BJ (cell line): ENCODE measurements around the gene PPIE. TPM values are rescaled to one million over a fixed set of nuclear protein-coding genes. Genes with fewer than 3 reads are reported as not detected.
"Not testable (repeated sequence)": the region's sequence is repeated elsewhere in the genome, so short reads cannot be mapped to it uniquely, and the experiment has no call there.

Experiments
- CTCF ChIA-PET: fragments of 350-600 bp; formaldehyde crosslinking; extraction: SDS; loops from one replicate; lab custom pipeline; 2021; ENCODE audit warnings: antibody characterized with exemption, inconsistent platforms; lab: Yijun Ruan, JAX
- POLR2A ChIA-PET: fragments of 300-600 bp; sonication (Branson Sonifier 250); formaldehyde crosslinking; extraction: SDS; loops from one replicate; lab custom pipeline; 2021; ENCODE audit warnings: antibody characterized with exemption; lab: Charles Lee
- DNase-seq: peaks from one replicate; pipeline ENCODE4 v3.0.0-alpha.2; 2011; ENCODE audit warnings: low read depth
- H3K27me3 ChIP-seq: 2 replicates; pipeline ENCODE4 v1.6.0; 2011; ENCODE audit warnings: low read length; ENCODE audit not compliant: control insufficient read depth, insufficient read depth
- H3K36me3 ChIP-seq: 2 replicates; pipeline ENCODE4 v1.5.1; 2011; ENCODE audit warnings: low read length; ENCODE audit not compliant: control insufficient read depth, insufficient read depth
- H3K4me3 ChIP-seq: 2 replicates; pipeline ENCODE4 v1.5.1; 2011; ENCODE audit warnings: low read depth, mild to moderate bottlenecking, control low read depth, low read length
- polyA plus RNA-seq: library from polyadenylated mRNA; depleted of rRNA; stranded (reverse); fragments of >200 nt; gene quantifications from 2 replicates; pipeline ENCODE4 v1.2.3, GENCODE V29; 2011
- TF ChIP-seq, protein P1 (sequence below): IDR thresholded peaks from 2 replicates; pipeline ENCODE4 v1.5.1; 2011; ENCODE audit warnings: low read depth, mild to moderate bottlenecking, control low read depth, inconsistent platforms, low read length, moderate library complexity; ENCODE audit not compliant: insufficient read depth

Gene PPIE
- polyA plus RNA-seq, 1 experiment, result 89.6 TPM

DNA sequence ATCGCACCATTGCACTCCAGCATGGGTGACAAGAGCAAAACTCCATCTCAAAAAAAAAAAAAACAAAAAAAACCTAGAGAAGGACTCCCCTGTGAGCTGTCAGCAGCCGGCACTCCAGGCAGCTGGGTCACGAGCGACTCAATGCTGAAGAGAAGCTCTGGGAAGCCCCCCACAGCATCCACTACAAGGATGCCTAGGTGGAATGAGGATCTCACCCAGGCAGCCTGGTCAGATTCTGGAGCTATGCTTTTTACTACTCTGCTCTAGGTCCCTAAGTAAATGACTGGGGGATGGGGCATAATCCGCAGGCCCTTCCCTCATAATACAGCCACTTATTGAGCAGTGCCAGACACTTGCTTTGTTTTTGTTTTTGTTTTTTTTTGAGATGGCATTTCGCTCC is 43.4 kb downstream of the PPIE start:
- ChIA-PET CTCF (interaction anchor here (1.1 kb wide), 1 partner anchor 18 kb away, joined by 3 read pairs; no protein-coding TSS in a partner anchor), POLR2A (no interaction called here)
- Histone ChIP-seq H3K27me3 (peaks cover 12% of the 10 kb centered on the region; the same call in 1 of the 2 replicates), H3K4me3 (no peak overlapping the region), H3K36me3 (no peaks in the 10 kb centered on the region)
- DNase-seq, result no peak
- TF ChIP-seq, protein P1, sequence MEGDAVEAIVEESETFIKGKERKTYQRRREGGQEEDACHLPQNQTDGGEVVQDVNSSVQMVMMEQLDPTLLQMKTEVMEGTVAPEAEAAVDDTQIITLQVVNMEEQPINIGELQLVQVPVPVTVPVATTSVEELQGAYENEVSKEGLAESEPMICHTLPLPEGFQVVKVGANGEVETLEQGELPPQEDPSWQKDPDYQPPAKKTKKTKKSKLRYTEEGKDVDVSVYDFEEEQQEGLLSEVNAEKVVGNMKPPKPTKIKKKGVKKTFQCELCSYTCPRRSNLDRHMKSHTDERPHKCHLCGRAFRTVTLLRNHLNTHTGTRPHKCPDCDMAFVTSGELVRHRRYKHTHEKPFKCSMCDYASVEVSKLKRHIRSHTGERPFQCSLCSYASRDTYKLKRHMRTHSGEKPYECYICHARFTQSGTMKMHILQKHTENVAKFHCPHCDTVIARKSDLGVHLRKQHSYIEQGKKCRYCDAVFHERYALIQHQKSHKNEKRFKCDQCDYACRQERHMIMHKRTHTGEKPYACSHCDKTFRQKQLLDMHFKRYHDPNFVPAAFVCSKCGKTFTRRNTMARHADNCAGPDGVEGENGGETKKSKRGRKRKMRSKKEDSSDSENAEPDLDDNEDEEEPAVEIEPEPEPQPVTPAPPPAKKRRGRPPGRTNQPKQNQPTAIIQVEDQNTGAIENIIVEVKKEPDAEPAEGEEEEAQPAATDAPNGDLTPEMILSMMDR, result no peak

DNA sequence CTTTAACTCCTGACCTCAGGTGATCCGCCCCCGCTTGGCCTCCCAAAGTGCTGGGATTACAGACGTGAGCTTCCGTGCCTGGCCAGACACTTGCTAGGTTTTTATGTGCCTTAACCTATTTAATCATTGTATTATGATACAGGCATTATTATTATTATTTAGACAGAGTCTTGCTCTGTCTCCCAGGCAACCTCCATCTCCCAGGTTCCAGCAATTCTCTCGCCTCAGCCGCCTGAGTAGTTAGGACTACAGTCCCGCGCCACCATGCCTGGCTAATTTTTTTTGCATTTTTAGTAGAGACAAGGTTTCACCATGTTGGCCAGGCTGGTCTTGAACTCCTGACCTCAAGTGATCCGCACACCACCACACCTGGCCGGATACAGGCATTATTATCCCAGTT is 44.0 kb downstream of the PPIE start:
- DNase-seq, H3K36me3 ChIP-seq, H3K4me3 ChIP-seq, POLR2A ChIA-PET: not testable (repeated sequence)
- CTCF ChIA-PET, result interaction anchor here (0.6 kb wide), 1 partner anchor 522 kb away, joined by 3 read pairs; no protein-coding TSS in a partner anchor
- peaks cover 15% of the 10 kb centered on the region for H3K27me3 ChIP-seq

DNA sequence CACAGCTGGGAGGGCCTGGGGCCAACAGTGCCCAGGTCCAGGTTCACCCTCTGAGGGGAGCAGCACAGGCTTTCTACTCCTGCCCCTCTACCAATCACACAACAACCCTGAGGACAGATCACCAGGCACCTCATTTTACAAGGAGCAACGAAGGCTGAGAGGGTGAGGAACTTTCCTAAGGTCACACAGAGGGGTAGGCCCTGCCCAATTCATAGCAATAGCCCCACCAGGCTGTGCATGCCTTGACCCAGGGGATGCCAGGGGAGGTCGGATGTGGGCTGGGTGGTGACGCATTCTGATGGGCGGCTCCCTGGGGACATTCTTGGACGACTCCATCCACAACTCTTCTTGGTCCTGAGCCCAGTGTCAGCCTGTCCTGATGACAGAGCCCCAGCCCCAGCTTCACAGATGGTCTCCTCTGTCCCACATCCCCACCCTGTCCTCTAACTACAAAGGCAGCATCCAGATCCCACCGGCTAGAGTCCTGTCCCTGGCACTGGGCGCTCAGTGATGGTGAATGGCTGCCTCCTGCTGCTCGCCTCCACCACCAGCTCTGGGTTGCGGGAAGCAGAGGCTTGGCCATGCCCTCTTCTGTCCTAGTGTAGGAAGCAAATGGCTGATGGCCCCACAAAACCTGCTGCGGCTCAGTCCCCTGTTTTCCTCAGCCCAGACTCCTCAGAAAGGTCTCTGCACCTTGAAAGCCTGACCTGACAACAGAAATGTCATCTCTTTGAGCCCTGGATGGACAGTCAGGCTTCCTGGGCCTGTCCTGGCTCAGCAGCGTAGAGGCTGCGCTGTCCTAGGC is 47.8 kb downstream of the PPIE start:
- ChIA-PET POLR2A (interaction anchor here (0.7 kb wide), 1 partner anchor 637 kb away, joined by 4 read pairs; no protein-coding TSS in a partner anchor), CTCF (interaction anchor here (1.1 kb wide), 1 partner anchor 14 kb away, joined by 5 read pairs; no protein-coding TSS in a partner anchor)
- not testable (repeated sequence) for DNase-seq, H3K36me3 ChIP-seq, H3K4me3 ChIP-seq
- peaks cover 19% of the 10 kb centered on the region for H3K27me3 ChIP-seq

DNA sequence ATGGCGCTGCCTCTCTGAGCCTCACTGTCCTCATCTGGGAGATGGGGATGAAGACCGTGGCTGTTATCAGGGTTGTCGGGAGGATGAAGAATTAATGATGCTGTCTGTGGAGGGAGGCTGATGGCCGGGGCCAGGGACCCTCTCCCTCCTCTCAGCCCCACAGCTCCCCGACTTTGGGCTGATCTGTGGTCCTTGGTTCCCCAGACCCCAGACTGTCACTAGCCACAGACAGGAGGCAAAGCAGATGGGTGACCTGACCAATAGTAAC is 48.4 kb downstream of the PPIE start:
- POLR2A ChIA-PET, H3K36me3 ChIP-seq, H3K4me3 ChIP-seq, DNase-seq, CTCF ChIA-PET: not testable (repeated sequence)
- H3K27me3 ChIP-seq, result peaks cover 20% of the 10 kb centered on the region

DNA sequence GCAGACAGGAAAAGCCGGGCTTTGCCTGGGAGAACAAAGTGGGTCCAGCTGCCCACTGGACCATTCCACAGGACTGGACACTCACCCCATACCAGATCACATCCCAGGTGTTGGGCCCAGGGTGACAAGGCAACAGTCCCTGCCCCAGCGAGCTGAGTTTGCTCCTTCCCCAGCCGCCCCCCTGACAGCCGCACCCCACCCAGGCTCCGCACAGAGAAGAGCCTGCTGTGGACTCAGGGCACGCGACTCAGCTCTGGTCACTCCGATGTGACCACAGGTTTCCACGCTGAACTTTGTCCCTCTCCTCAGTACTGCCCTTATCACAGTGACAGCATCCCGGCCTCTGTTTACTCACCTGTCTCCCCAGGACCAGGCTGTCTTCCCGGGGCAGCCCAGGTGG is 48.8 kb downstream of the PPIE start:
- Histone ChIP-seq H3K36me3 (no peaks in the 10 kb centered on the region), H3K4me3 (no peak overlapping the region), H3K27me3 (peaks cover 21% of the 10 kb centered on the region)
- no peak for DNase-seq
- ChIA-PET CTCF (no interaction called here), POLR2A (no interaction called here)
- TF ChIP-seq, protein P1, result no peak

DNA sequence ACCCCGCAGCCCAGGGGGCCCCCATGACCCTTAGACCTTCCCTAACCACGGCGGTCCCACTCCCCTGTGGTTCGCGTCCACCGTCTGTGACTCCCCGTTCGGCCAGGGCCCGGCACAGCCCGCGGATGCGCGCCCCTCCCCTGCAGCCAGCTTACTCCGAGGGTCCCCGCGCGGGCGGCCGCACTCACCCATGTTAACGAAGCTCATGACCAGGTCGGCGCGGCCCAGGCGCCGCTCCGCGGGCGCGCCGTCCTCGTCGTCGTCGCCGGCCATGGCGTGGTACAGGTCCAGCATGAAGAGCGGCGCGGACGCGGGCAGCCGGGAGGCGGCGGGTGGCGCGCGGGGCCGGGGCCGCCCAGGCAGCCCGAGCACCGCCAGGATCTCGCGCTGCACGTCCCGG is 49.3 kb downstream of the PPIE start:
- H3K4me3 ChIP-seq, POLR2A ChIA-PET, DNase-seq, H3K36me3 ChIP-seq, CTCF ChIA-PET: not testable (repeated sequence)
- H3K27me3 ChIP-seq, result peaks cover 23% of the 10 kb centered on the region

DNA sequence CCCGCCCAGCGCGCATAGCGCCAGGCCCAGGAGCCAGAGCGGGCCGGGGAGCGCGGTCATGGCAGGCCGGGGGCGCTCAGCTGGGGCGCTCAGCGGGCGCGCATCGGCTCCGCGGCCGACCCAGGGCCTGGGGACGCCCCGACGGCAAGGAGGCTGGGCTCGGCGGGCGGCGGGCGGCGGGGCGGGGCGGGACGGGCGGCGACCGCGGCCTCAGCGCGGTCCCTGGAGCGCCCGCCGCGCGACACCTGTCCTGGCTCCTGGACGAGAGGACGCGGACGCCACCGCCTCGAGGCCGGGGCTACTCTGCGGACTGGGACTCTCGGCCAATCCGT is 49.7 kb downstream of the PPIE start:
- TF ChIP-seq, protein P1, result no peak
- Histone ChIP-seq H3K4me3 (peak overlapping the region; percentile 33), H3K27me3 (peaks cover 23% of the 10 kb centered on the region), H3K36me3 (no peaks in the 10 kb centered on the region)
- ChIA-PET POLR2A (no interaction called here), CTCF (no interaction called here)
- no peak for DNase-seq
